ENCODE measurements around the gene NAP1L1.

DNA sequence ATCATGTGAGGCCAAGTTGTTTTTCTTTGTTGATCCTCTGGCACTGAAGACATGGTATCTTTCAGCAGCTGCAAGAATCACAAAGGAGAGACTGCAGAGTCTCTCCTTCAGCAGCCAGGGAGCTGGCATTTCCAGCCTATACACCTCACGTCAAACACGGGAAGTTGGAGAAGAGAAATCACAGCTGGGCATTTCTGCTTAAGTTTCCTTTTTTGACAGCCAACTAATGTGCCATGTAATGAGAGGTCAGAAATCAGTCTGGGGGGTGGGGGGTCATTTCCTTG is 81.2 kb downstream of the NAP1L1 start:
- TF ChIP-seq, protein P1, sequence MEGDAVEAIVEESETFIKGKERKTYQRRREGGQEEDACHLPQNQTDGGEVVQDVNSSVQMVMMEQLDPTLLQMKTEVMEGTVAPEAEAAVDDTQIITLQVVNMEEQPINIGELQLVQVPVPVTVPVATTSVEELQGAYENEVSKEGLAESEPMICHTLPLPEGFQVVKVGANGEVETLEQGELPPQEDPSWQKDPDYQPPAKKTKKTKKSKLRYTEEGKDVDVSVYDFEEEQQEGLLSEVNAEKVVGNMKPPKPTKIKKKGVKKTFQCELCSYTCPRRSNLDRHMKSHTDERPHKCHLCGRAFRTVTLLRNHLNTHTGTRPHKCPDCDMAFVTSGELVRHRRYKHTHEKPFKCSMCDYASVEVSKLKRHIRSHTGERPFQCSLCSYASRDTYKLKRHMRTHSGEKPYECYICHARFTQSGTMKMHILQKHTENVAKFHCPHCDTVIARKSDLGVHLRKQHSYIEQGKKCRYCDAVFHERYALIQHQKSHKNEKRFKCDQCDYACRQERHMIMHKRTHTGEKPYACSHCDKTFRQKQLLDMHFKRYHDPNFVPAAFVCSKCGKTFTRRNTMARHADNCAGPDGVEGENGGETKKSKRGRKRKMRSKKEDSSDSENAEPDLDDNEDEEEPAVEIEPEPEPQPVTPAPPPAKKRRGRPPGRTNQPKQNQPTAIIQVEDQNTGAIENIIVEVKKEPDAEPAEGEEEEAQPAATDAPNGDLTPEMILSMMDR (IDR thresholded peaks at IDR 0.05) = no peak
- no peak for TF ChIP-seq POLR2A (IDR thresholded peaks at IDR 0.05)

All from uterus (tissue), 2 donors.